GM23338 (cell line): ENCODE data around the gene PDXK.
"Not testable (repeated sequence)": the region's sequence is repeated elsewhere in the genome, so short reads cannot be mapped to it uniquely, and the experiment has no call there.

Source experiments
- CREB1 ChIP-seq: fragments of 250-450 bp; sonication (Bioruptor Pico); IDR thresholded peaks from 2 replicates; pipeline ENCODE4 v1.5.0; 2020; ENCODE audit warnings: low read depth, mild to moderate bottlenecking, moderate library complexity
- ETS1 ChIP-seq: IDR thresholded peaks from 2 replicates; pipeline ENCODE4 v1.6.1; 2016; ENCODE audit warnings: antibody characterized with exemption
- EZH2 ChIP-seq: fragments of 200-600 bp; sonication (generic); IDR thresholded peaks from one replicate; pipeline ENCODE4 v1.8.0; 2017; ENCODE audit warnings: antibody characterized with exemption, mild to moderate bottlenecking, low read depth; ENCODE audit not compliant: unreplicated experiment
- EZH2phosphoT487 ChIP-seq: fragments of 200-600 bp; sonication (generic); IDR thresholded peaks from one replicate; pipeline ENCODE4 v1.8.1; 2018; ENCODE audit warnings: antibody characterized with exemption; ENCODE audit not compliant: unreplicated experiment
- JUNB ChIP-seq: IDR thresholded peaks from one replicate; pipeline ENCODE4 v1.6.1; 2016; ENCODE audit warnings: antibody characterized with exemption; ENCODE audit not compliant: unreplicated experiment
- NANOG ChIP-seq: IDR thresholded peaks from 2 replicates; pipeline ENCODE4 v1.6.1; 2016; ENCODE audit warnings: antibody characterized with exemption, borderline replicate concordance
- POLR2AphosphoS5 ChIP-seq: IDR thresholded peaks from 2 replicates; pipeline ENCODE4 v1.6.1; 2016; ENCODE audit warnings: antibody characterized with exemption, low read depth
- REST ChIP-seq: IDR thresholded peaks from one replicate; pipeline ENCODE4 v1.6.1; 2018; ENCODE audit warnings: antibody characterized with exemption; ENCODE audit not compliant: unreplicated experiment
- STAT1 ChIP-seq: IDR thresholded peaks from one replicate; pipeline ENCODE4 v1.6.1; 2016; ENCODE audit warnings: antibody characterized with exemption; ENCODE audit not compliant: unreplicated experiment
- ZNF114 ChIP-seq: fragments of 250-450 bp; sonication (Bioruptor Pico); IDR thresholded peaks from 2 replicates; pipeline ENCODE4 v1.5.0; 2020; ENCODE audit warnings: mild to moderate bottlenecking, moderate library complexity
- ZNF331 ChIP-seq: fragments of 250-450 bp; sonication (Bioruptor Pico); IDR thresholded peaks from 2 replicates; pipeline ENCODE4 v1.5.0; 2020; ENCODE audit warnings: low read depth, mild to moderate bottlenecking, moderate library complexity
- ZNF462 ChIP-seq: fragments of 250-450 bp; sonication (Bioruptor Pico); IDR thresholded peaks from 2 replicates; pipeline ENCODE4 v1.5.0; 2020; ENCODE audit warnings: mild to moderate bottlenecking, moderate library complexity
- TF ChIP-seq, protein P1 (sequence below), 2 experiments: fragments of 200-600 bp in 1 of 2; sonication (generic) in 1 of 2; conservative IDR thresholded peaks; 2 replicates each; pipeline versions ENCODE4 v1.5.1 to v1.6.1; 2016 to 2017; ENCODE audit warnings: antibody characterized with exemption in 2 of 2, low read depth in 2 of 2, mild to moderate bottlenecking in 2 of 2, moderate library complexity in 1 of 2

- TF ChIP-seq, protein P1, sequence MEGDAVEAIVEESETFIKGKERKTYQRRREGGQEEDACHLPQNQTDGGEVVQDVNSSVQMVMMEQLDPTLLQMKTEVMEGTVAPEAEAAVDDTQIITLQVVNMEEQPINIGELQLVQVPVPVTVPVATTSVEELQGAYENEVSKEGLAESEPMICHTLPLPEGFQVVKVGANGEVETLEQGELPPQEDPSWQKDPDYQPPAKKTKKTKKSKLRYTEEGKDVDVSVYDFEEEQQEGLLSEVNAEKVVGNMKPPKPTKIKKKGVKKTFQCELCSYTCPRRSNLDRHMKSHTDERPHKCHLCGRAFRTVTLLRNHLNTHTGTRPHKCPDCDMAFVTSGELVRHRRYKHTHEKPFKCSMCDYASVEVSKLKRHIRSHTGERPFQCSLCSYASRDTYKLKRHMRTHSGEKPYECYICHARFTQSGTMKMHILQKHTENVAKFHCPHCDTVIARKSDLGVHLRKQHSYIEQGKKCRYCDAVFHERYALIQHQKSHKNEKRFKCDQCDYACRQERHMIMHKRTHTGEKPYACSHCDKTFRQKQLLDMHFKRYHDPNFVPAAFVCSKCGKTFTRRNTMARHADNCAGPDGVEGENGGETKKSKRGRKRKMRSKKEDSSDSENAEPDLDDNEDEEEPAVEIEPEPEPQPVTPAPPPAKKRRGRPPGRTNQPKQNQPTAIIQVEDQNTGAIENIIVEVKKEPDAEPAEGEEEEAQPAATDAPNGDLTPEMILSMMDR (conservative IDR thresholded peaks at IDR 0.05; ENCODE audit: low read depth in 2 of 2), result not testable (repeated sequence)
- not testable (repeated sequence) for TF ChIP-seq POLR2AphosphoS5; ZNF331; EZH2; REST; EZH2phosphoT487; JUNB; CREB1; STAT1; ETS1; NANOG; ZNF462 (CRISPR knock-in tag); ZNF114
These were observed 19.5 kb upstream of the PDXK start for GRCh38 chr21:43699492-43699777.
